GM12878 (cell line): Measurements from ENCODE around the gene TRAF5. TPM values are rescaled to one million over a fixed set of nuclear protein-coding genes. Genes with fewer than 3 reads are reported as not detected.

Source experiments
- ASH2L ChIP-seq: fragments of 300-600, 200-600 bp; sonication (generic); IDR thresholded peaks from 2 replicates; pipeline ENCODE4 v1.6.1; 2017; ENCODE audit warnings: low read depth, mild to moderate bottlenecking, borderline replicate concordance
- BMI1 ChIP-seq: fragments of 450-650 bp; IDR thresholded peaks from 2 replicates; pipeline ENCODE4 v1.6.1; 2016; ENCODE audit warnings: mild to moderate bottlenecking, moderate library complexity, borderline replicate concordance
- DPF2 ChIP-seq: fragments of 450-650 bp; IDR thresholded peaks from 2 replicates; pipeline ENCODE4 v1.6.1; 2017; ENCODE audit warnings: mild to moderate bottlenecking
- EP300 ChIP-seq, 2 experiments: fragments of 150-350 bp in 1 of 2; IDR thresholded peaks; 2 replicates each; pipeline ENCODE4 v1.6.1; 2011 to 2012; ENCODE audit warnings: low read depth in 2 of 2, low read length in 2 of 2, borderline replicate concordance in 1 of 2, improper control_type of control experiment in 1 of 2, inconsistent platforms in 1 of 2; ENCODE audit not compliant: control insufficient read depth in 1 of 2
- FOXM1 ChIP-seq: IDR thresholded peaks from 2 replicates; pipeline ENCODE4 v1.6.1; 2012; ENCODE audit warnings: low read depth, mild to moderate bottlenecking, inconsistent platforms, low read length, moderate library complexity
- NKRF ChIP-seq: fragments of 450-650 bp; conservative IDR thresholded peaks from 2 replicates; pipeline ENCODE4 v1.6.1; 2017; ENCODE audit warnings: mild to moderate bottlenecking, moderate library complexity
- NR2C1 ChIP-seq: fragments of 450-650 bp; IDR thresholded peaks from 2 replicates; pipeline ENCODE4 v1.6.1; 2017; ENCODE audit warnings: antibody characterized with exemption, mild to moderate bottlenecking, moderate library complexity
- POLR2AphosphoS5 ChIP-seq: IDR thresholded peaks from 2 replicates; pipeline ENCODE4 v1.6.1; 2011; ENCODE audit warnings: mild to moderate bottlenecking, low read length, inconsistent platforms
- RELA ChIP-seq: fragments of 450-650 bp; IDR thresholded peaks from 2 replicates; pipeline ENCODE4 v1.8.0; 2014; ENCODE audit warnings: borderline replicate concordance; ENCODE audit not compliant: partially characterized antibody
- RUNX3 ChIP-seq: IDR thresholded peaks from 2 replicates; pipeline ENCODE4 v1.6.1; 2012; ENCODE audit warnings: low read length, inconsistent platforms
- SKIL ChIP-seq: fragments of 450-650 bp; IDR thresholded peaks from 2 replicates; pipeline ENCODE4 v1.6.1; 2017; ENCODE audit warnings: mild to moderate bottlenecking, low read depth, inconsistent platforms; ENCODE audit not compliant: poor library complexity, severe bottlenecking
- SMAD5 ChIP-seq: IDR thresholded peaks from 2 replicates; pipeline ENCODE4 v1.6.1; 2016; ENCODE audit warnings: antibody characterized with exemption, low read depth
- SP1 ChIP-seq: IDR thresholded peaks from one replicate; pipeline ENCODE4 v1.6.1; 2011; ENCODE audit warnings: low read depth, low read length
- SRF ChIP-seq, 2 experiments: IDR thresholded peaks; 2 replicates each; pipeline ENCODE4 v1.6.1; 2011; ENCODE audit warnings: low read depth in 2 of 2, low read length in 2 of 2, mild to moderate bottlenecking in 1 of 2, moderate library complexity in 1 of 2
- TARDBP ChIP-seq: IDR thresholded peaks from 2 replicates; pipeline ENCODE4 v1.6.1; 2016; ENCODE audit warnings: borderline replicate concordance
- TCF7 ChIP-seq: IDR thresholded peaks from 2 replicates; pipeline ENCODE4 v1.6.1; 2014; ENCODE audit warnings: antibody characterized with exemption, borderline replicate concordance
- USF1 ChIP-seq: IDR thresholded peaks from 2 replicates; pipeline ENCODE4 v1.6.1; 2011; ENCODE audit warnings: borderline replicate concordance, low read depth, mild to moderate bottlenecking, moderate library complexity, mixed read lengths, low read length; ENCODE audit not compliant: insufficient read depth; ENCODE audit errors: extremely low read length
- YBX1 ChIP-seq: fragments of 450-650 bp; IDR thresholded peaks from 2 replicates; pipeline ENCODE4 v1.6.1; 2016; ENCODE audit warnings: antibody characterized with exemption
- ZBTB40 ChIP-seq: fragments of 450-650 bp; IDR thresholded peaks from 2 replicates; pipeline ENCODE4 v1.6.1; 2016; ENCODE audit warnings: mild to moderate bottlenecking, moderate library complexity, borderline replicate concordance
- ZNF24 ChIP-seq: fragments of 450-650 bp; IDR thresholded peaks from 2 replicates; pipeline ENCODE4 v1.6.1; 2017; ENCODE audit warnings: antibody characterized with exemption, mild to moderate bottlenecking
- ZNF622 ChIP-seq: fragments of 450-650 bp; IDR thresholded peaks from 2 replicates; pipeline ENCODE4 v1.6.1; 2017; ENCODE audit warnings: mild to moderate bottlenecking, inconsistent platforms
- polyA plus RNA-seq, 11 experiments: library from polyadenylated mRNA; depleted of rRNA in 4 of 11; unstranded in 6 of 11; stranded (reverse) in 5 of 11; fragments of >200 nt; fragmentation: Nextera tagmentation in 4 of 11; fragmentation: Illumina TruSeq in 1 of 11; extraction: Ambion mirVana in 4 of 11; extraction: Trizol in 1 of 11; gene quantifications; 1 replicate in 1 of 11; 2 replicates in 10 of 11; pipeline versions ENCODE4 v1.2.1 to v1.2.3, GENCODE V29; 2011 to 2016; ENCODE audit warnings: inconsistent platforms in 2 of 11, missing spikeins in 2 of 11, low read depth in 1 of 11
- total RNA-seq, 4 experiments: library from RNA; depleted of rRNA in 3 of 4; stranded (reverse); fragments of >200 nt in 3 of 4; fragmentation: Illumina TruSeq in 1 of 4; extraction: Trizol in 1 of 4; gene quantifications; 2 replicates each; pipeline versions ENCODE4 v1.2.1 to v1.2.3, GENCODE V29; 2013 to 2021

The TRAF5 gene
- total and polyA plus RNA-seq, 10 of the 15 experiments (the other 5 are each of a cell fraction or from before 2014, with no cell fraction given) = 10.6 to 36.5 (median 26.3) TPM

GRCh38 chr1:211326528-211327345 is at the start of gene TRAF5 (continued):
- TF ChIP-seq SKIL (no peak), ZNF24 (no peak), ASH2L (no peak; the same call in 1 of the 2 replicates), RELA (no peak), DPF2 (peak; percentile 67; the same call in 1 of the 2 replicates), TCF7 (no peak), NKRF (peak; percentile 57; the same call in 1 of the 2 replicates), TARDBP (no peak), ZBTB40 (no peak), YBX1 (no peak), NR2C1 (no peak), BMI1 (no peak), POLR2AphosphoS5 (no peak), FOXM1 (no peak), SMAD5 (no peak), SP1 (no peak), SRF (IDR thresholded peaks at IDR 0.05; ENCODE audit: low read depth in 2 of 2, low read length in 2 of 2) (no peak), RUNX3 (no peak), EP300 (IDR thresholded peaks at IDR 0.05; ENCODE audit: borderline replicate concordance in 1 of 2, control insufficient read depth in 1 of 2, low read depth in 2 of 2, low read length in 2 of 2) (no peak), ZNF622 (no peak), USF1 (peak; percentile 44)
